Measurements from ENCODE around the gene DNASE1L1.
A peak's percentile ranks its signal among the peaks of the same experiment; 100 is the strongest.
"Not testable (repeated sequence)": the region's sequence is repeated elsewhere in the genome, so short reads cannot be mapped to it uniquely, and the experiment has no call there.

The DNASE1L1 gene

DNA sequence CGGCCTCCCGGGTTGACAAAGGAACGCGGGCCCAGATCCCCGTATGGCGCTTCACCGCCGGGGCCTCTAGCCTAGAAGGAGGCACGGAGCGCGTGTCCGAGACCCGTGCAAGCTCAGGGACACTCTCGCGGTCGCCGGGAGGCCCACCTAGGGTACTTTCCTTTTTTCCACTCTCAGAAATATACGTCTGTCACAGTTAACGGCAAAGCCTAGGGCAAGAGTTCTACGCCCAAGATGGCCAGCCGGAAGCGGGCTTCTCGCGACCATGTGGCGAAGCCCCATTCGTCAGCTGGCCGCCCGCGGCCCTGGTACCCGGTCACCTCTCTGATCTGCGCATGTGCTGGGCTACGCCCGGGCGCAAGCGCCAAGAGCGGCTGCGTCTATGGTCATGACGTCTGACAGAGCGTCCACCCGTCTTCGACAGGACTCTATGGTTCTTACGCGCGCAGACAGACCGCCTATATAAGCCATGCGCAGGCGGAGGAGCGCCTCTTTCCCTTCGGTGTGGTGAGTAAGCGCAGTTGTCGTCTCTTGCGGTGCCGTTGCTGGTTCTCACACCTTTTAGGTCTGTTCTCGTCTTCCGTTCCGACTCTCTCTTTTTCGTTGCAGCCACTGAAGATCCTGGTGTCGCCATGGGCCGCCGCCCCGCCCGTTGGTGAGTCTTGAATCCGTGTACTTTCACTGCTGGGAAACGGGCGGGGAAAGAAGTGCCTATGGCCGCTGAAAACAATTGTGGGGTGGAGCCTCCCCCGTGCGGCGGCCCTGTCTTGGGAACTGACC, 11.0 kb downstream of the DNASE1L1 start, which contains the start of gene RPL10:
TSS of gene RPL10 (plus strand) at position 490 of the 780 bp plus-strand sequence. CDS start at position 633, 143 bp downstream.
- H3K4me3 ChIP-seq (ENCODE audit: low read depth, low read length) = peak within 1 kb of the TSS; percentile 82
- TF ChIP-seq, protein P1, sequence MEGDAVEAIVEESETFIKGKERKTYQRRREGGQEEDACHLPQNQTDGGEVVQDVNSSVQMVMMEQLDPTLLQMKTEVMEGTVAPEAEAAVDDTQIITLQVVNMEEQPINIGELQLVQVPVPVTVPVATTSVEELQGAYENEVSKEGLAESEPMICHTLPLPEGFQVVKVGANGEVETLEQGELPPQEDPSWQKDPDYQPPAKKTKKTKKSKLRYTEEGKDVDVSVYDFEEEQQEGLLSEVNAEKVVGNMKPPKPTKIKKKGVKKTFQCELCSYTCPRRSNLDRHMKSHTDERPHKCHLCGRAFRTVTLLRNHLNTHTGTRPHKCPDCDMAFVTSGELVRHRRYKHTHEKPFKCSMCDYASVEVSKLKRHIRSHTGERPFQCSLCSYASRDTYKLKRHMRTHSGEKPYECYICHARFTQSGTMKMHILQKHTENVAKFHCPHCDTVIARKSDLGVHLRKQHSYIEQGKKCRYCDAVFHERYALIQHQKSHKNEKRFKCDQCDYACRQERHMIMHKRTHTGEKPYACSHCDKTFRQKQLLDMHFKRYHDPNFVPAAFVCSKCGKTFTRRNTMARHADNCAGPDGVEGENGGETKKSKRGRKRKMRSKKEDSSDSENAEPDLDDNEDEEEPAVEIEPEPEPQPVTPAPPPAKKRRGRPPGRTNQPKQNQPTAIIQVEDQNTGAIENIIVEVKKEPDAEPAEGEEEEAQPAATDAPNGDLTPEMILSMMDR (IDR thresholded peaks at IDR 0.05; ENCODE audit: low read depth, low read length) = no peak

DNA sequence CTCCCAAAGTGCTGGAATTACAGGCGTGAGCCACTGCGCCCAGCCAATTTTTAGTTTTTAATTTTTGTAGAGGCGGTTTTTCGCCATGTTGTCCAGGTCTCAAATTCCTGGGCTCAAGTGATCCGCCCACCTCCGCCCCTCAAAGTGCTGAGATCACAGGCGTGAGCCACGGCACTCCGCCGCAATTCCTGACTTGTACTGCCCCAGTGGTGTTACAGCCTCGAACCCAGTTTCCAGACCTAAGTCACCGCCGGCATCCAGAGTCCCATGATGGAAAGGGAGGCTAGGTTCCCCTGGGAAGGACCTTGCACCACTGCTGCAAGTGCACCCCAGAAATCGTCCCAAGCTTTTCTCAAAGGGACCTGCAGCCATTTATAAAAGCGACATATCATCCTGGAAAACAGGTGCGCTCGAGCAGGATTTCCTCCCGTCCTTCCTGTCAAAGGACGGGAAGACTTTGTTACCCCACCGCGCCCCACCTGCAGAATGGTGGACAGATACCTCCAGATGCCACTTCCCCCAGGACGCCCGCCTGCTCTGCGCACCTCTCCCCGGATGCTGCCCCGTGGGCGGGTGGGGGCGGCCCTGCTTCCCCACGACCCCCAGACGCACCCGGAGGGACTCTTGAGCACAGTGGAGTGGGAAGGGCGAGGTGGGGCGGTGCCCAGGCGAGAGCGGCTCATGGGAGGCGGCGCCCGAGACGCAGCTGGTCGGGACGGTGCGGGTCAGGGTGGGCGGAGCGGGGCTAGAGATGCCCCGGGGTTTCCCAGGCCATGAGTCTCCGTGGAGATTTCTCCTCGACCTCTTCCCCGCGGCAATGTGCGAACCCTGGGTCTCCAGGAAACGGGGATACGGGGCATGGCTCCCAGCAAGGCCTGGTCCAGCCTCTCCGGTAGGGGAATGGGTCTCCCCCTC, 11.8 kb downstream of the DNASE1L1 start:
- peak overlapping the region; percentile 82 for H3K4me3 ChIP-seq (ENCODE audit: low read depth, low read length)
- TF ChIP-seq, protein P1 (IDR thresholded peaks at IDR 0.05; ENCODE audit: low read depth, low read length) = no peak

- not testable (repeated sequence) for H3K4me3 ChIP-seq (ENCODE audit: low read depth, low read length)
These were observed 12.7 kb downstream of the DNASE1L1 start for GRCh38 chrX:154396363-154396762.

- H3K4me3 ChIP-seq (ENCODE audit: low read depth, low read length) = not testable (repeated sequence)
These were observed 19.0 kb downstream of the DNASE1L1 start for GRCh38 chrX:154389812-154390747.

GRCh38 chrX:154388649-154389048, 20.4 kb downstream of the DNASE1L1 start:
- not testable (repeated sequence) for H3K4me3 ChIP-seq (ENCODE audit: low read depth, low read length)

DNA sequence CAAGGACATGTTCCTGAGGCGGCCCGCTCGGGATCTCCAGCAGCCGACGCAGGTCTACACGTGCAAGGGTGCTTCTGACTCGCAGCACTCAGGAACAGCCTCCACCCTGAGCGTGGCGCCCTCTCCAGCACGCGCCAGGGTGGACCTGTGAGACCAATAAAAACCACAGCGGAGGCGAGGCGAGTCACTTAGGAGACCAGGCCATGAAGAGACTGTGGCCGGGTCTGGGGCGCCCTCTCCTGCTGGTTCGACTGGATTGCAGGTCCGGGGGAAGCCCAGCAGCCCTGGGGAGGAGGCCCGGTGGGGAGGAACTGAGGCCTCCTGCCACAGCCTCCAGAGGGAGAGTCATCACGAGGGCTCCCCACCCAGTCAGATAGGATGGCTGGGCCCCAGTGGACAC, 21.0 kb downstream of the DNASE1L1 start:
- not testable (repeated sequence) for H3K4me3 ChIP-seq (ENCODE audit: low read depth, low read length)

DNA sequence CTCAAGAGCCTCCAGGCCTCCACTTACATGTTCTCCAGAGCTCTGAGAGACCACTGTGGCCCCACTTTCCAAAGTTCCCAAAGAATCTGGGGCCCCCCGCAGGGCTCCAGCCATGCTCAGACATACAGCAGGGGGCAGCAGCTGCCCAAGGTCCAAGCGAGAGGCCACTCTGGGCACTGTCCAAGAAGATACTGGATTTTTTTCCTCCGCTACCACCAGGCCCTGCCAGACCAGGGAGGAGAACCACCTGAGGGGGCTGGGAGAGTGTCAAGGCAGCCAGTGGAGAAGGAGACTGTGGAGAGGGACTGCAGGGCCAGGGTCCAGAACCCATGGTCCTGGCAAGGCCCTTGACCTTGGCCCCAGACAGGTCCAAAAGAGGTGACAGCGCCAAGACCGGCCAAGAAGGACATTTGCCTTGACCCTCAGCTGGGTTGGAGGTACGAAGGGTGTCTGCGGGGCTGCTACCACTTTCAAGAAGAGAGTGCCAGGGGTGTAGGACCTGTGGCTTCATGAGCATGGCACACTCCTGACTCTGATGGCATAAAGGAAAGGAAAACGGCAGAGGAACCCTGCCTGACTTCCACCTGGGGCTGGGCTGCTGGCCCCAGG, 24.7 kb downstream of the DNASE1L1 start:
- H3K4me3 ChIP-seq (ENCODE audit: low read depth, low read length) = no peak overlapping the region
- TF ChIP-seq, protein P1 (IDR thresholded peaks at IDR 0.05; ENCODE audit: low read depth, low read length) = peak; percentile 40

DNA sequence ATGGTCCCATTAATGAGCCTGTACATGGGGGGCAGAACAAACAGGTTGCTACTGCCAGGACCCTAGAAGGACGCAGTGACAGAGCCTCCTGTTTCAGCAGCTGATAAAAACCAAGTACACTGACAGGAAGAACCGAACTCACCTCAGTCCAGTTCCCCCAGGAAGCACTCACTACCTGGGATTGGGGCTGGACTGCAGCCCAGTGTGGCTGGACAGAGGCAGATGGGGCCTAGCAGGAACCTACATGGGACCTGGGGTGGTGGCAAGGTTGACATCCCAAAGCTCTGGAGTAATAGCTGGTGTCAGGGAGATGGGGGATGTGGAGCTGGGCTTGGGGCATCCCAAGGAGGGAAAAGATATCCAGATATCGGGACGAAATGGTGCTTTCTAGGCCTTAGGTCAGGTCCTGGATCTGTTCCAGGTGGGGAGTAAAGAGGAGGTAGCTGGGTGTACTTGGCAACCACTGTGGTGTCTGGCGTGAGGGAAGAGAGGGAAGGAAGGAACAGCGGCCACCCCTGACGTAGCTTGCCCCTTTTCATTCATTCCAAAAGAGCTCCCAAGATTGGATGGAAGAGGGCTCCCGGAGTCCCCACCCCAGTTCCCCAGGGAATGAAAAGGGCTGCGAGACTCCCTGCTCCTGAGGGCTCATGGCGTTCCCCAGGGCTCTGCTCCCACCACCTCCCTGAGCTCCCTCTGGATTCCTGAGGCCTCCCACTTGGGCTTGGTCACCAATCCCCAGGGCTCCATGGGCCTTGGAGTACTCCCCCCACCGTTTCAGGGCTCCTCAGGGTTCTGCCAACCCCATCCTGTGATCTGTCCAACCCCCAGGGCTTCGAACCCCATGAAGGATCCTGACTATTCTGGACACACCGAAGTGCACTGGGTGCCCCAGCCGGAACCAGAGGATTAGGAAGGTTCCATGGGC, 25.4 kb downstream of the DNASE1L1 start:
- H3K4me3 ChIP-seq (ENCODE audit: low read depth, low read length) = no peak overlapping the region
- TF ChIP-seq, protein P1 (IDR thresholded peaks at IDR 0.05; ENCODE audit: low read depth, low read length) = no peak

Data from WI38 (cell line).